ENCODE measurements around the gene RSPH6A. TPM values are rescaled to one million over a fixed set of nuclear protein-coding genes. Genes with fewer than 3 reads are reported as not detected.
A peak's percentile ranks its signal among the peaks of the same experiment; 100 is the strongest.

The RSPH6A gene
- polyA plus RNA-seq, 1 donor from 2014 or later, result not detected

GRCh38 chr19:45862564-45863334 is 47.6 kb upstream of the RSPH6A start, which contains the start of gene SYMPK (continued):
- TF ChIP-seq RAD21 (conservative IDR thresholded peaks at IDR 0.05) (no peak), MXI1 (conservative IDR thresholded peaks at IDR 0.05; ENCODE audit: poor library complexity, severe bottlenecking) (peak; percentile 87)

GRCh38 chr19:45862271-45862563 is 47.1 kb upstream of the RSPH6A start:
- Histone ChIP-seq H3K27ac (ENCODE audit: low read length) (peak overlapping the region; percentile 93), H3K27me3 (ENCODE audit: insufficient read depth, low read depth, low read length) (peaks cover 35% of the 10 kb centered on the region), H3F3A (ENCODE audit: insufficient read depth, low read length, poor library complexity, severe bottlenecking) (no peaks in the 10 kb centered on the region), H3K9ac (ENCODE audit: low read length) (peak overlapping the region; percentile 86), H3K4me2 (ENCODE audit: low read length) (peak overlapping the region; percentile 41), H3K36me3 (ENCODE audit: insufficient read depth, low read length) (no peaks in the 10 kb centered on the region), H2AFZ (ENCODE audit: low read depth, low read length) (peak overlapping the region; percentile 66), H3K9me2 (ENCODE audit: insufficient read depth, low read length) (no peaks in the 10 kb centered on the region), H3K79me2 (replicated peaks; ENCODE audit: insufficient read depth, low read length) (peaks cover 7% of the 10 kb centered on the region), H4K20me1 (ENCODE audit: insufficient read depth) (no peaks in the 10 kb centered on the region), H3K9me3 (ENCODE audit: low read length) (no peaks in the 10 kb centered on the region), H3K4me3 (ENCODE audit: low read length) (peak overlapping the region; percentile 77)
- TF ChIP-seq RAD21 (conservative IDR thresholded peaks at IDR 0.05), result peak; percentile 23
- TF ChIP-seq CTCF (IDR thresholded peaks at IDR 0.05; ENCODE audit: poor library complexity, severe bottlenecking), result no peak
- TF ChIP-seq SMC3 (conservative IDR thresholded peaks at IDR 0.05; ENCODE audit: poor library complexity), result peak; percentile 35

GRCh38 chr19:45860359-45861259 is 45.5 kb upstream of the RSPH6A start:
- Histone ChIP-seq H3F3A (ENCODE audit: insufficient read depth, low read length, poor library complexity, severe bottlenecking) (no peaks in the 10 kb centered on the region), H3K4me3 (ENCODE audit: low read length) (no peak overlapping the region), H3K27ac (ENCODE audit: low read length) (no peak overlapping the region), H4K20me1 (ENCODE audit: insufficient read depth) (no peaks in the 10 kb centered on the region), H2AFZ (ENCODE audit: low read depth, low read length) (no peak overlapping the region), H3K9ac (ENCODE audit: low read length) (no peak overlapping the region), H3K79me2 (replicated peaks; ENCODE audit: insufficient read depth, low read length) (peaks cover 7% of the 10 kb centered on the region), H3K36me3 (ENCODE audit: insufficient read depth, low read length) (no peaks in the 10 kb centered on the region), H3K9me2 (ENCODE audit: insufficient read depth, low read length) (no peaks in the 10 kb centered on the region), H3K27me3 (ENCODE audit: insufficient read depth, low read depth, low read length) (peaks cover 24% of the 10 kb centered on the region), H3K4me2 (ENCODE audit: low read length) (no peak overlapping the region), H3K9me3 (ENCODE audit: low read length) (no peaks in the 10 kb centered on the region)
- no peak for TF ChIP-seq RAD21 (conservative IDR thresholded peaks at IDR 0.05)
- no peak for TF ChIP-seq SMC3 (conservative IDR thresholded peaks at IDR 0.05; ENCODE audit: poor library complexity)
- TF ChIP-seq EZH2 (IDR thresholded peaks at IDR 0.05; ENCODE audit: borderline replicate concordance, insufficient read depth, low read length, poor library complexity, severe bottlenecking), result no peak

- Histone ChIP-seq H3K9me2 (ENCODE audit: insufficient read depth, low read length) (no peaks in the 10 kb centered on the region), H3K9ac (ENCODE audit: low read length) (no peak overlapping the region), H3K4me2 (ENCODE audit: low read length) (no peak overlapping the region), H3K27me3 (ENCODE audit: insufficient read depth, low read depth, low read length) (no peaks in the 10 kb centered on the region), H3K79me2 (replicated peaks; ENCODE audit: insufficient read depth, low read length) (no peaks in the 10 kb centered on the region), H4K20me1 (ENCODE audit: insufficient read depth) (no peaks in the 10 kb centered on the region), H2AFZ (ENCODE audit: low read depth, low read length) (no peak overlapping the region), H3K27ac (ENCODE audit: low read length) (no peak overlapping the region), H3F3A (ENCODE audit: insufficient read depth, low read length, poor library complexity, severe bottlenecking) (no peaks in the 10 kb centered on the region), H3K36me3 (ENCODE audit: insufficient read depth, low read length) (peaks cover 6% of the 10 kb centered on the region), H3K9me3 (ENCODE audit: low read length) (no peaks in the 10 kb centered on the region), H3K4me3 (ENCODE audit: low read length) (no peak overlapping the region)
- TF ChIP-seq RAD21 (conservative IDR thresholded peaks at IDR 0.05) (no peak), EZH2 (IDR thresholded peaks at IDR 0.05; ENCODE audit: borderline replicate concordance, insufficient read depth, low read length, poor library complexity, severe bottlenecking) (no peak), CTCF (IDR thresholded peaks at IDR 0.05; ENCODE audit: poor library complexity, severe bottlenecking) (no peak), SMC3 (conservative IDR thresholded peaks at IDR 0.05; ENCODE audit: poor library complexity) (no peak), TAF1 (IDR thresholded peaks at IDR 0.05; ENCODE audit: low read depth) (no peak), POLR2AphosphoS5 (IDR thresholded peaks at IDR 0.05) (no peak), REST (IDR thresholded peaks at IDR 0.05; ENCODE audit: borderline replicate concordance) (no peak), MXI1 (conservative IDR thresholded peaks at IDR 0.05; ENCODE audit: poor library complexity, severe bottlenecking) (no peak), EP300 (conservative IDR thresholded peaks at IDR 0.05; ENCODE audit: poor library complexity, severe bottlenecking) (no peak)
Observed at GRCh38 chr19:45854167-45854778, 39.2 kb upstream of the RSPH6A start.
